Liver (tissue), 9 donors: ENCODE measurements around the gene HPN. TPM values are rescaled to one million over a fixed set of nuclear protein-coding genes. Genes with fewer than 3 reads are reported as not detected.

ENCODE experiments used
- DNase-seq: peaks from one replicate; pipeline ENCODE4 v3.0.0-alpha.2; 2017; ENCODE audit warnings: low spot score
- H3K27ac ChIP-seq, 2 donors: one replicate each; pipeline ENCODE4 v1.7.0; 2013; ENCODE audit warnings: inconsistent platforms in 2 of 2, low read length in 2 of 2, control low read depth in 1 of 2, low read depth in 1 of 2, mild to moderate bottlenecking in 1 of 2
- H3K27me3 ChIP-seq, 4 donors: one replicate each; pipeline versions ENCODE4 v1.6.1 to v1.7.0; 2013; ENCODE audit warnings: low read length in 3 of 4, inconsistent platforms in 1 of 4, mild to moderate bottlenecking in 1 of 4, moderate library complexity in 1 of 4; ENCODE audit not compliant: control insufficient read depth in 4 of 4, insufficient read depth in 4 of 4
- H3K36me3 ChIP-seq, 4 donors: one replicate each; pipeline versions ENCODE4 v1.6.1 to v1.7.0; 2013; ENCODE audit warnings: low read length in 3 of 4, mild to moderate bottlenecking in 3 of 4, low read depth in 1 of 4, moderate library complexity in 1 of 4; ENCODE audit not compliant: control insufficient read depth in 4 of 4, insufficient read depth in 3 of 4
- H3K4me1 ChIP-seq, 4 donors: one replicate each; pipeline versions ENCODE4 v1.6.1 to v1.7.0; 2013; ENCODE audit warnings: low read length in 3 of 4, mild to moderate bottlenecking in 3 of 4, moderate library complexity in 1 of 4; ENCODE audit not compliant: control insufficient read depth in 4 of 4, insufficient read depth in 4 of 4
- H3K4me3 ChIP-seq, 3 donors: one replicate each; pipeline versions ENCODE4 v1.6.1 to v1.7.0; 2013; ENCODE audit warnings: low read length in 3 of 3, control low read depth in 1 of 3, low read depth in 1 of 3, mild to moderate bottlenecking in 1 of 3
- H3K9ac ChIP-seq, 2 donors: one replicate each; pipeline ENCODE4 v1.7.0; 2013; ENCODE audit warnings: low read length in 2 of 2, mild to moderate bottlenecking in 2 of 2, moderate library complexity in 2 of 2, control low read depth in 1 of 2, low read depth in 1 of 2
- H3K9me3 ChIP-seq, 4 donors: one replicate each; pipeline versions ENCODE4 v1.6.1 to v1.7.0; 2013; ENCODE audit warnings: low read length in 3 of 4; ENCODE audit not compliant: control insufficient read depth in 4 of 4
- ATF3 ChIP-seq: IDR thresholded peaks from 2 replicates; pipeline ENCODE4 v1.6.1; 2016; ENCODE audit warnings: antibody characterized with exemption
- EGR1 ChIP-seq, 2 donors: IDR thresholded peaks; 2 replicates each; pipeline ENCODE4 v1.6.1; 2016 to 2018; ENCODE audit warnings: antibody characterized with exemption in 2 of 2, low read depth in 2 of 2
- FOXA1 ChIP-seq: IDR thresholded peaks from 2 replicates; pipeline ENCODE4 v1.6.1; 2016; ENCODE audit warnings: antibody characterized with exemption
- FOXA2 ChIP-seq: IDR thresholded peaks from 2 replicates; pipeline ENCODE4 v1.6.1; 2016; ENCODE audit warnings: antibody characterized with exemption
- GABPA ChIP-seq, 2 donors: IDR thresholded peaks in 1 of 2; conservative IDR thresholded peaks in 1 of 2; 2 replicates each; pipeline ENCODE4 v1.6.1; 2016; ENCODE audit warnings: antibody characterized with exemption in 2 of 2, mild to moderate bottlenecking in 1 of 2, moderate library complexity in 1 of 2
- HNF4A ChIP-seq, 2 donors: conservative IDR thresholded peaks; 2 replicates each; pipeline ENCODE4 v1.6.1; 2016; ENCODE audit warnings: antibody characterized with exemption in 2 of 2, mild to moderate bottlenecking in 2 of 2
- HNF4G ChIP-seq: IDR thresholded peaks from 2 replicates; pipeline ENCODE4 v1.6.1; 2016; ENCODE audit warnings: antibody characterized with exemption
- JUND ChIP-seq, 2 donors: IDR thresholded peaks; 2 replicates each; pipeline ENCODE4 v1.6.1; 2016; ENCODE audit warnings: antibody characterized with exemption in 2 of 2
- MAX ChIP-seq: IDR thresholded peaks from 2 replicates; pipeline ENCODE4 v1.6.1; 2016; ENCODE audit warnings: antibody characterized with exemption
- NR2F2 ChIP-seq: IDR thresholded peaks from 2 replicates; pipeline ENCODE4 v1.6.1; 2016; ENCODE audit warnings: antibody characterized with exemption
- RAD21 ChIP-seq, 2 donors: IDR thresholded peaks; 2 replicates each; pipeline ENCODE4 v1.6.1; 2016; ENCODE audit warnings: antibody characterized with exemption in 2 of 2, mild to moderate bottlenecking in 2 of 2
- REST ChIP-seq: IDR thresholded peaks from 2 replicates; pipeline ENCODE4 v1.6.1; 2016; ENCODE audit warnings: antibody characterized with exemption, mild to moderate bottlenecking
- RXRA ChIP-seq, 2 donors: IDR thresholded peaks; 2 replicates each; pipeline ENCODE4 v1.6.1; 2017 to 2018; ENCODE audit warnings: antibody characterized with exemption in 2 of 2, mild to moderate bottlenecking in 1 of 2
- SP1 ChIP-seq: IDR thresholded peaks from 2 replicates; pipeline ENCODE4 v1.6.1; 2018; ENCODE audit warnings: antibody characterized with exemption, mild to moderate bottlenecking
- TAF1 ChIP-seq: conservative IDR thresholded peaks from 2 replicates; pipeline ENCODE4 v1.6.1; 2016; ENCODE audit warnings: antibody characterized with exemption, mild to moderate bottlenecking
- YY1 ChIP-seq: IDR thresholded peaks from 2 replicates; pipeline ENCODE4 v1.6.1; 2016; ENCODE audit warnings: antibody characterized with exemption, mild to moderate bottlenecking
- WGBS: extraction: QIAGEN DNeasy Blood & Tissue Kit; methylation state at CpG from one replicate; pipeline ENCODE4 v1.1.7; 2013; 5-methylcytosine and 5-hydroxymethylcytosine counted together
- polyA plus RNA-seq, 2 donors: library from polyadenylated mRNA; stranded (reverse) in 1 of 2; unstranded in 1 of 2; fragments of 200-250 nt in 1 of 2; fragments of >200 nt in 1 of 2; fragmentation: Nextera tagmentation in 1 of 2; extraction: Ambion mirVana in 1 of 2; gene quantifications; one replicate each; pipeline versions ENCODE4 v1.2.1 to v1.2.3, GENCODE V29; 2013 to 2015
- total RNA-seq, 2 donors: library from RNA; depleted of rRNA; stranded (reverse); fragments of >200 nt; gene quantifications; one replicate each; pipeline ENCODE4 v1.2.3, GENCODE V29; 2014
- TF ChIP-seq, protein P1 (sequence below): fragments of 150-350 bp; IDR thresholded peaks from 2 replicates; pipeline ENCODE4 v1.5.1; 2017; ENCODE audit warnings: improper control_type of control experiment, low read depth, low read length; ENCODE audit not compliant: missing input control
- donor health status: healthy.
- donor health status: healthy.
- donor health status: healthy.
- donor health status: healthy.
- donor health status: healthy.

The HPN gene
- total and polyA plus RNA-seq, 4 donors, result 130 to 535 (median 335) TPM

- TF ChIP-seq RAD21 (IDR thresholded peaks at IDR 0.05), result no peak
- TF ChIP-seq YY1, result no peak
- no peak for TF ChIP-seq HNF4A (conservative IDR thresholded peaks at IDR 0.05)
- no peak for TF ChIP-seq HNF4G
- TF ChIP-seq, protein P1, sequence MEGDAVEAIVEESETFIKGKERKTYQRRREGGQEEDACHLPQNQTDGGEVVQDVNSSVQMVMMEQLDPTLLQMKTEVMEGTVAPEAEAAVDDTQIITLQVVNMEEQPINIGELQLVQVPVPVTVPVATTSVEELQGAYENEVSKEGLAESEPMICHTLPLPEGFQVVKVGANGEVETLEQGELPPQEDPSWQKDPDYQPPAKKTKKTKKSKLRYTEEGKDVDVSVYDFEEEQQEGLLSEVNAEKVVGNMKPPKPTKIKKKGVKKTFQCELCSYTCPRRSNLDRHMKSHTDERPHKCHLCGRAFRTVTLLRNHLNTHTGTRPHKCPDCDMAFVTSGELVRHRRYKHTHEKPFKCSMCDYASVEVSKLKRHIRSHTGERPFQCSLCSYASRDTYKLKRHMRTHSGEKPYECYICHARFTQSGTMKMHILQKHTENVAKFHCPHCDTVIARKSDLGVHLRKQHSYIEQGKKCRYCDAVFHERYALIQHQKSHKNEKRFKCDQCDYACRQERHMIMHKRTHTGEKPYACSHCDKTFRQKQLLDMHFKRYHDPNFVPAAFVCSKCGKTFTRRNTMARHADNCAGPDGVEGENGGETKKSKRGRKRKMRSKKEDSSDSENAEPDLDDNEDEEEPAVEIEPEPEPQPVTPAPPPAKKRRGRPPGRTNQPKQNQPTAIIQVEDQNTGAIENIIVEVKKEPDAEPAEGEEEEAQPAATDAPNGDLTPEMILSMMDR, result no peak
These were observed 38.3 kb downstream of the HPN start (continued) for GRCh38 chr19:35079826-35080225.

- TF ChIP-seq YY1, result no peak
- TF ChIP-seq, protein P1, result peak; percentile 29
- no peak for TF ChIP-seq HNF4G
- peak; percentile 43 to 47 for TF ChIP-seq RAD21 (IDR thresholded peaks at IDR 0.05)
- no peaks in the 10 kb centered on the region for H3K27me3 ChIP-seq
- peaks cover 8 to 20% (median 18%) of the 10 kb centered on the region in 4 donors for H3K4me1 ChIP-seq
- H3K9me3 ChIP-seq, result no peaks in the 10 kb centered on the region
- WGBS, result 55% methylated on average over 16 of the region's 16 CpGs
- no peak overlapping the region for H3K4me3 ChIP-seq
- peak overlapping the region; percentile 53 to 94 for H3K27ac ChIP-seq
- H3K36me3 ChIP-seq, result no peaks in the 10 kb centered on the region
- no peak for DNase-seq
- no peak overlapping the region for H3K9ac ChIP-seq
These were observed 39.2 kb downstream of the HPN start for GRCh38 chr19:35080613-35081170.

DNA sequence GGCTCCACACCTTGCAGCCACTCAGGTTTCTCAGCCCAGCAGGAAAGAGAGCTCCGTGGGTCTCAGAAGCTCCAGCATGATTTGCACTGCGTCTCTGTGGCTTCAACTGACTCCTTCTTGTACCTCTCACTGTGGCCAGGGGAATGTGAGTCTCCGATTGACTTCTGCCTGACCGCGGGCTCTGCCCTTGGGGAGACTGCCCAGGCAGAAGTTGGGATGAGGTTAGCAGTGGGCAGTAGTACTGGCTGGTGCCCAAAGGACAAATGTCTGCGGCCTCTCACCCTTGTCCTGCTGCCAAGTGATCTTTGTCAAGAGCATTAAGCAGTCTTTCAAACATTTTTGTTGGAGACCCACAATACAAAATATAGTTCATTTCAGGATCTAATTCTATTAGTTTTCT is 39.7 kb downstream of the HPN start:
- DNase-seq, result no peak
- H3K27ac ChIP-seq, result peak overlapping the region; percentile 53 to 94
- H3K4me1 ChIP-seq, result peaks cover 8 to 20% (median 18%) of the 10 kb centered on the region in 4 donors
- no peak overlapping the region for H3K4me3 ChIP-seq
- no peaks in the 10 kb centered on the region for H3K36me3 ChIP-seq
- no peaks in the 10 kb centered on the region for H3K27me3 ChIP-seq
- WGBS, result 38% methylated on average over 6 of the region's 6 CpGs
- H3K9me3 ChIP-seq, result no peaks in the 10 kb centered on the region
- H3K9ac ChIP-seq, result no peak overlapping the region
- TF ChIP-seq, protein P1, result no peak
- TF ChIP-seq NR2F2 (peak; percentile 83), FOXA2 (no peak), ATF3 (no peak), RXRA (IDR thresholded peaks at IDR 0.05) (peak; percentile 86 to 89), FOXA1 (no peak), SP1 (peak; percentile 77), REST (peak; percentile 28), GABPA (IDR thresholded peaks at IDR 0.05 in 1 of 2, conservative IDR thresholded peaks at IDR 0.05 in 1 of 2) (no peak), HNF4G (peak; percentile 15), TAF1 (no peak), EGR1 (IDR thresholded peaks at IDR 0.05; ENCODE audit: low read depth in 2 of 2) (no peak), RAD21 (IDR thresholded peaks at IDR 0.05) (no peak), MAX (no peak), HNF4A (conservative IDR thresholded peaks at IDR 0.05) (peak; percentile 85 to 89), YY1 (peak; percentile 57), JUND (IDR thresholded peaks at IDR 0.05) (peak in 1 of 2 donors; percentile 11)
